ENCODE results near the gene SLC23A2.

SLC23A2 gene

GRCh38 chr20:4836935-4837334 is 164.4 kb downstream of the SLC23A2 start:
- H3K9me3 ChIP-seq (ENCODE audit: control insufficient read depth, insufficient read depth, low read length) = no peaks in the 10 kb centered on the region

GRCh38 chr20:4836473-4836872 is 164.8 kb downstream of the SLC23A2 start:
- no peak for TF ChIP-seq EZH2phosphoT487 (IDR thresholded peaks at IDR 0.05; ENCODE audit: borderline replicate concordance, low read length)
- no peak for TF ChIP-seq CTCF (IDR thresholded peaks at IDR 0.05; ENCODE audit: low read depth, low read length, poor library complexity, severe bottlenecking)
- no peak overlapping the region for H3K4me2 ChIP-seq (ENCODE audit: low read length)
- peaks cover 9% of the 10 kb centered on the region; the same call in 1 of the 2 replicates for H3F3A ChIP-seq (ENCODE audit: control insufficient read depth, insufficient read depth)

More at GRCh38 chr20:4836935-4837334, 164.4 kb downstream of the SLC23A2 start:
- Histone ChIP-seq H3K4me2 (ENCODE audit: low read length) (no peak overlapping the region), H3K79me2 (ENCODE audit: control insufficient read depth, low read length) (no peaks in the 10 kb centered on the region), H3K9me2 (replicated peaks; ENCODE audit: control insufficient read depth, low read length) (no peaks in the 10 kb centered on the region), H3K4me1 (ENCODE audit: control insufficient read depth, low read length) (peaks cover 22% of the 10 kb centered on the region), H3K4me3 (ENCODE audit: low read length) (no peak overlapping the region), H3K27ac (ENCODE audit: low read depth, low read length) (no peak overlapping the region), H3K27me3 (ENCODE audit: control insufficient read depth, low read length) (no peaks in the 10 kb centered on the region), H3F3A (ENCODE audit: control insufficient read depth, insufficient read depth) (peaks cover 9% of the 10 kb centered on the region; the same call in 1 of the 2 replicates), H4K20me1 (ENCODE audit: control insufficient read depth, insufficient read depth, low read depth, low read length) (no peaks in the 10 kb centered on the region), H3K36me3 (ENCODE audit: control insufficient read depth, low read length) (no peaks in the 10 kb centered on the region)
- TF ChIP-seq EZH2phosphoT487 (IDR thresholded peaks at IDR 0.05; ENCODE audit: borderline replicate concordance, low read length) (no peak), CTCF (IDR thresholded peaks at IDR 0.05; ENCODE audit: low read depth, low read length, poor library complexity, severe bottlenecking) (no peak)

DNA sequence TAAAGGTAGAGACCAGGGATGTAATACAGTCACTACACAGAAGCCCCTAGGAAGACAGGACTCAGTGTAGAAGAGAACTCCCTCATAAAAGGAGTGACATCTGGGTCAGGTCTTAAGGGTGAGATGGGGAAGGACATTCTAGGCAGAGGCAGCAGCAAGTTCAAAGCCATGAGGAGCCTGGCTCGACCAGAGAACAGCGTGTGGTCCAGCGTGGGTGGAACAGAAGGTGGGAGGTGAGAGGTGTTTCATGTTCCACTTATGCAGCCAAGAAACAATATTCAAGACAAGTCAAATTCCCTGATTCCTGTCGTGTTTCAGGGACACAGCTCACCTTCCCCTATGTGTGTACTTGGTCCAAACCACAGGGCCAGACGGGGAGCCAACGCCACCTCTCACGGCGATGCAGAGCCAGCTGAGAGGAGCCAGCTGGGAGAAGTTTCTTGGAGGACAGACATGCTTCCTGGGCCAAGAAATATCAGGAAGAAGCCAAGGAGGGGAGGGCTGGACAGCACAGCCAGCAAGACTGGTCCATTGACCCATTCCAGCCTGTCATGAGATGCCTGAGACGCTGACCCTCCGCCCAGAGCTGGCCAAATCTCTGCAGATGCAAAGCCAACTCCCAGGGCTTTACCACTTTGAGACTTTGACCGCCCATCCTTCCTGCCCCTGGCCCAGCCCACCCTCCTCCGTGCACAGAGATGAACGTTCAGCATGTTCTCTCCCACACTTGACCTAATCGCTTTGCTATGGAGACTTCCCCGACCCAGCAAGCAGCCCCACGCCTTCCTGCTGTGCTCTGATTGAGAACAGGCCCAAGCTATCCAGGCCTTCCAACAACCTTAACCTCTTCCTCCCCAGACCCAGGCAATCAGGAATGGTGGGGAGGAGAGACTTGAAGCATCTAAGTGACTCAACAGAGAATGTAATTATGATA is 165.8 kb downstream of the SLC23A2 start:
- H3K9me3 ChIP-seq (ENCODE audit: control insufficient read depth, insufficient read depth, low read length) = no peaks in the 10 kb centered on the region
- no peak overlapping the region for H3K4me2 ChIP-seq (ENCODE audit: low read length)
- H3K36me3 ChIP-seq (ENCODE audit: control insufficient read depth, low read length) = no peaks in the 10 kb centered on the region
- H3K79me2 ChIP-seq (ENCODE audit: control insufficient read depth, low read length) = no peaks in the 10 kb centered on the region
- H3K4me1 ChIP-seq (ENCODE audit: control insufficient read depth, low read length) = peaks cover 8% of the 10 kb centered on the region
- no peaks in the 10 kb centered on the region for H3K27me3 ChIP-seq (ENCODE audit: control insufficient read depth, low read length)
- H3K9me2 ChIP-seq (replicated peaks; ENCODE audit: control insufficient read depth, low read length) = no peaks in the 10 kb centered on the region
- no peak for TF ChIP-seq EZH2phosphoT487 (IDR thresholded peaks at IDR 0.05; ENCODE audit: borderline replicate concordance, low read length)
- no peak for TF ChIP-seq CTCF (IDR thresholded peaks at IDR 0.05; ENCODE audit: low read depth, low read length, poor library complexity, severe bottlenecking)
- H4K20me1 ChIP-seq (ENCODE audit: control insufficient read depth, insufficient read depth, low read depth, low read length) = no peaks in the 10 kb centered on the region
- H3K4me3 ChIP-seq (ENCODE audit: low read length) = no peak overlapping the region
- H3K27ac ChIP-seq (ENCODE audit: low read depth, low read length) = no peak overlapping the region
- peaks cover 3% of the 10 kb centered on the region; the same call in 1 of the 2 replicates for H3F3A ChIP-seq (ENCODE audit: control insufficient read depth, insufficient read depth)

More at GRCh38 chr20:4836473-4836872, 164.8 kb downstream of the SLC23A2 start:
- Histone ChIP-seq H3K27ac (ENCODE audit: low read depth, low read length) (no peak overlapping the region), H3K9me2 (replicated peaks; ENCODE audit: control insufficient read depth, low read length) (no peaks in the 10 kb centered on the region), H3K4me1 (ENCODE audit: control insufficient read depth, low read length) (peaks cover 17% of the 10 kb centered on the region), H3K4me3 (ENCODE audit: low read length) (no peak overlapping the region), H4K20me1 (ENCODE audit: control insufficient read depth, insufficient read depth, low read depth, low read length) (no peaks in the 10 kb centered on the region), H3K27me3 (ENCODE audit: control insufficient read depth, low read length) (no peaks in the 10 kb centered on the region), H3K79me2 (ENCODE audit: control insufficient read depth, low read length) (no peaks in the 10 kb centered on the region), H3K9me3 (ENCODE audit: control insufficient read depth, insufficient read depth, low read length) (no peaks in the 10 kb centered on the region), H3K36me3 (ENCODE audit: control insufficient read depth, low read length) (no peaks in the 10 kb centered on the region)
